Ecto neural progenitor cell (in vitro differentiated cells): ENCODE results near the gene FAM98B.
"Not testable (repeated sequence)": the region's sequence is repeated elsewhere in the genome, so short reads cannot be mapped to it uniquely, and the experiment has no call there.

Experiments
- DNase-seq: peaks from one replicate; pipeline ENCODE4 v3.0.0-alpha.2; 2018; ENCODE audit warnings: low spot score

Gene FAM98B

GRCh38 chr15:38453971-38454695 is at the start of gene FAM98B:
FAM98B (plus strand) TSS chr15:38454127; CDS start chr15:38454162, 35 bp downstream.
- peak; percentile 93 for DNase-seq

GRCh38 chr15:38406436-38406835 is 47.5 kb upstream of the FAM98B start:
- no peak for DNase-seq

GRCh38 chr15:38408576-38408975 is 45.4 kb upstream of the FAM98B start:
- DNase-seq, result no peak

- no peak for DNase-seq
Observed at GRCh38 chr15:38411902-38412301, 42.0 kb upstream of the FAM98B start.

- no peak for DNase-seq
Observed at GRCh38 chr15:38412466-38412865, 41.5 kb upstream of the FAM98B start.

- peak; percentile 56 for DNase-seq
Observed at GRCh38 chr15:38414357-38414756, 39.6 kb upstream of the FAM98B start.

GRCh38 chr15:38421069-38421690 is 32.7 kb upstream of the FAM98B start:
- no peak for DNase-seq

GRCh38 chr15:38424101-38424552 is 29.8 kb upstream of the FAM98B start:
- no peak for DNase-seq

- DNase-seq, result no peak
Observed at GRCh38 chr15:38425269-38425668, 28.7 kb upstream of the FAM98B start.

- DNase-seq, result no peak
Observed at GRCh38 chr15:38427380-38427779, 26.5 kb upstream of the FAM98B start.

GRCh38 chr15:38430106-38430760 is 23.7 kb upstream of the FAM98B start:
- DNase-seq, result no peak

- no peak for DNase-seq
Observed at GRCh38 chr15:38436993-38437392, 16.9 kb upstream of the FAM98B start.

GRCh38 chr15:38437603-38438002 is 16.3 kb upstream of the FAM98B start:
- DNase-seq, result not testable (repeated sequence)

GRCh38 chr15:38438031-38438986 is 15.6 kb upstream of the FAM98B start:
- DNase-seq, result no peak

GRCh38 chr15:38440353-38441129 is 13.4 kb upstream of the FAM98B start:
- peak; percentile 56 for DNase-seq

- DNase-seq, result no peak
Observed at GRCh38 chr15:38441130-38441519, 12.8 kb upstream of the FAM98B start.

GRCh38 chr15:38454696-38455090 is 766 bp downstream of the FAM98B start:
- DNase-seq, result no peak

- no peak for DNase-seq
Observed at GRCh38 chr15:38455092-38455491, 1.2 kb downstream of the FAM98B start.

GRCh38 chr15:38458646-38459045 is 4.7 kb downstream of the FAM98B start:
- DNase-seq, result no peak

- DNase-seq, result no peak
Observed at GRCh38 chr15:38459480-38459879, 5.6 kb downstream of the FAM98B start.

GRCh38 chr15:38460543-38460942 is 6.6 kb downstream of the FAM98B start:
- no peak for DNase-seq
